SK-N-MC (cell line): ENCODE data around the gene ABI3BP.
"Not testable (repeated sequence)": the region's sequence is repeated elsewhere in the genome, so short reads cannot be mapped to it uniquely, and the experiment has no call there.

Source experiments
- DNase-seq: peaks from one replicate; pipeline ENCODE4 v3.0.0-alpha.2; 2011; ENCODE audit warnings: low read depth, low spot score
- H3K27ac ChIP-seq: fragments of 200-600 bp; sonication (generic); 2 replicates; pipeline ENCODE4 v1.5.1; 2016; ENCODE audit warnings: mixed run types
- H3K36me3 ChIP-seq: fragments of 200-600 bp; sonication (generic); 2 replicates; pipeline ENCODE4 v1.6.1; 2017; ENCODE audit warnings: antibody characterized with exemption, low read length, mixed read lengths; ENCODE audit not compliant: insufficient read depth
- H3K4me3 ChIP-seq: fragments of 200-600 bp; sonication (generic); 2 replicates; pipeline ENCODE4 v1.5.1; 2016
- H3K9ac ChIP-seq: fragments of 200-600 bp; sonication (generic); 2 replicates; pipeline ENCODE4 v1.8.0; 2017; ENCODE audit warnings: mixed run types, mixed read lengths; ENCODE audit not compliant: insufficient read length
- H3K9me3 ChIP-seq: fragments of 200-600 bp; sonication (generic); 2 replicates; pipeline ENCODE4 v1.6.1; 2017; ENCODE audit warnings: low read depth, mild to moderate bottlenecking, antibody characterized with exemption, low read length, moderate library complexity, mixed read lengths
- EZH2 ChIP-seq: fragments of 200-600 bp; sonication (generic); IDR thresholded peaks from one replicate; pipeline ENCODE4 v1.6.1; 2017; ENCODE audit warnings: antibody characterized with exemption
- FOXP2 ChIP-seq: optimal IDR thresholded peaks from 2 replicates; pipeline ENCODE3; 2011; ENCODE audit warnings: mild to moderate bottlenecking, moderate library complexity; ENCODE audit not compliant: insufficient read depth; ENCODE audit errors: extremely low read length, control extremely low read depth
- POLR2AphosphoS5 ChIP-seq: IDR thresholded peaks from 2 replicates; pipeline ENCODE4 v1.6.1; 2012; ENCODE audit warnings: mild to moderate bottlenecking, low read depth, low read length, borderline replicate concordance

Gene ABI3BP

DNA sequence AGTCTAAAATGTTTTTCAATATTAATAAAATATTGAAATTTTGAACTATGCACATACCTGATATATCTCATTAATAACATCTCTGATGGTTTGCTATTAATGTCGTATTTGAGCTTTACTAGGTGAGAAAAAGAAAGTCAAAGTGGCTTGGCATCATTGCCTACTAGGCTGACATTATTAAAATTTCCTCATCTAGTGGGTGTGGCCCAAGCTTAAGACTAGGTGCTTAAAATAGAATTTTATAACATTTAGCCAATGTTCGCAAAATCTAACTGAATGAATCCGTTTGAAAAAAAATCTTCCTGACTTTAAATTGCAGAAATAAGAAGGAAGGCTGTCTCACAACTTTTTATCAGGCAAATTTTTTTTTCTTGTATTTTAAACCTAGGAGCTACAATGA, 46.1 kb downstream of the ABI3BP start:
- no peaks in the 10 kb centered on the region for H3K36me3 ChIP-seq
- no peak overlapping the region for H3K4me3 ChIP-seq
- DNase-seq, result no peak
- H3K9ac ChIP-seq, result no peak overlapping the region
- no peak overlapping the region for H3K27ac ChIP-seq
- no peak for TF ChIP-seq POLR2AphosphoS5
- no peak for TF ChIP-seq EZH2
- H3K9me3 ChIP-seq, result no peaks in the 10 kb centered on the region

DNA sequence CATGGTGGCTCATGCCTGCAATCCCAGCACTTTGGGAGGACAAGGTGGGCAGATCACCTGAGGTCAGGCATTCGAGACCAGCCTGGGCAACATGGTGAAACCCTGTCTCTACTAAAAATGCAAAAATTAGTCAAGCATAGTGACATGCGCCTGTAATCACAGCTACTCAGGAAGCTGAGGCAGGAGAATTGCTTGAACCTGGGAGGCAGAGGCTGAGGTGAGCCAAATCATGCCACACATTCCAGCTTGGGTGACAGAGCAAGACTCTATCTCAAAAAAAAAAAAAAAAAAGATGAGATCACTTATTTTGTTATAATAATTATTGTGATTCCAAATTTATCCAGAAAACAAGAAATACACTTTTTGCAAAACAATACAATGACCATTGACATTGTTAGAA, 47.1 kb downstream of the ABI3BP start:
- H3K27ac ChIP-seq, H3K4me3 ChIP-seq, DNase-seq, H3K9ac ChIP-seq, H3K36me3 ChIP-seq, H3K9me3 ChIP-seq: not testable (repeated sequence)

DNA sequence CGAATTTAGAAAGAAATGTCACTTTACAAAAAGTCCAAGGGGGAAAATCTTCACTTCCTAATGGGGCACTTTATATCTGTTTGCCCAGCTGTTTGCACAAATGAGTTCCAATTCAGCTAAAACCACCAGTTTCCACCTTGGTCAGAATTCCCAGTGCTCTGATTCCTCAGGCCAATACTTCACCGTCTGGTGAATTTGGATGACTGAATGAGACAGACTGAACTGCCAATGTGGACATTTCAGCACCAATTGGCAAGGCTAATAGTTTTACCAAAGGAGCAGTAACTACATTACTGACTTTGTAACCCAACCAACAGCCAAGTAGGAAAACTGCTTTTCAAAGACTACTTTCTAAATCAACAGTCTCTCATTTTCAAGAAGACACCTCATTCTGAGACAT, 51.8 kb downstream of the ABI3BP start:
- H3K4me3 ChIP-seq, result no peak overlapping the region
- TF ChIP-seq FOXP2 (no peak), EZH2 (no peak), POLR2AphosphoS5 (no peak)
- H3K9ac ChIP-seq, result no peak overlapping the region
- no peaks in the 10 kb centered on the region for H3K9me3 ChIP-seq
- DNase-seq, result no peak
- no peaks in the 10 kb centered on the region for H3K36me3 ChIP-seq
- no peak overlapping the region for H3K27ac ChIP-seq

DNA sequence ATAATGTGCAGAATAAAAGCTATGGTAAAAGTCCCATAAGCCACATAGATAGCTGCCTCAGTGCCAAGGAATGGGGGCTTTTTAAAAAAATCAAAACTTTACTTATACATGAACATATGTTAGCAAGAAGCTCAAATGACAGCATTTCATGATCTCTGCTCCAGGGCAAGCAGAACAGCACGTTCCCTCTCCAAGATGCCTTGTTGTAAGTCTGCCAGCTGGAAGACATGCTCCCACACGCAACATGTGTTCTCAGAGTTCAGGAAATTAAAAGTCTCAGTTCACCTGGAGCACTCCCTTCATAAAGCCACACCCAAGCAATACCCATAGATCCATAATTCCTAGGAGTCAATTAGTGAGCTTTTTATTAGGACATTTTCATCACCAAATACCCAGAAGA, 52.2 kb downstream of the ABI3BP start:
- Histone ChIP-seq H3K4me3 (no peak overlapping the region), H3K9ac (no peak overlapping the region), H3K36me3 (no peaks in the 10 kb centered on the region), H3K9me3 (no peaks in the 10 kb centered on the region), H3K27ac (no peak overlapping the region)
- no peak for DNase-seq
- TF ChIP-seq POLR2AphosphoS5, result no peak
- TF ChIP-seq EZH2, result no peak
- TF ChIP-seq FOXP2, result no peak

DNA sequence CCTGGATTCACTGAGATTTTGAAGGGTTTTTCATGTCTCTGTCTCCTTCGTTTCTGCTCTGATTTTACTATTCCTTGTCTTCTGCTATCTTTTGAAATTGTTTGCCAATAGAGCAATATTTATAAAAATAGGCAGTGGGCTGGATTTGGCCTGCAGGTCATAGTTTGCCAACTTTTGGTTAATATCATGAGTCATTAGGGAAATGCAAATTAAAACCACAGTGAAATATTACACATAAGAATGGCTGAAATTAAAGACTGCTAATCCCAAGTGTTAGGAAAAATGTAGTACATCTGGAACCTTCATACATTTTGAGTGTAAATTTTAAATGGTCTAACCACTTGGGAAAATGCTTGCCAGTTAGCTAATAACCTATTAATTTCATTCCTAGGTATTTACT, 56.3 kb downstream of the ABI3BP start:
- Histone ChIP-seq H3K4me3 (no peak overlapping the region), H3K9me3 (no peaks in the 10 kb centered on the region)
- no peak for DNase-seq

DNA sequence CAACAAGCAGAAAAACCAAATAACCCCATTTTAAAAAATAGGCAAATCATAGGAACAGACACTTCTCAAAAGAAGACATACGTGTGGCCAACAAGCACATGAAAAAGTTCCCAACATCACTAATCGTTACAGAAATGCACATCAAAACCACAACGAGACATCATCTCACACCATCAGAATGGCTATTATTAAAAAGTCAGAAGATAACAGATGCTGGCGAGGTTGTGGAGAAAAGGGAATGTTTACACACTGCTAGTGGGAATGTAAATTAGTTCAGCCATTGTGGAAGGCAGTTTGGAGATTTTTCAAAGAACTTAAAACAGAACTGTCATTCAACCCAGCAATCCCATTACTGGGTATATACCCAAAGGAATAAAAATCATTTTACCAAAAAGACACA, 60.7 kb downstream of the ABI3BP start:
- DNase-seq, result no peak
- no peak overlapping the region for H3K9ac ChIP-seq
- no peak for TF ChIP-seq EZH2
- no peak for TF ChIP-seq POLR2AphosphoS5
- TF ChIP-seq FOXP2, result no peak

More for the DNA sequence above, 56.3 kb downstream of the ABI3BP start:
- H3K27ac ChIP-seq, result no peak overlapping the region
- no peak for TF ChIP-seq FOXP2
- no peak for TF ChIP-seq POLR2AphosphoS5
- no peak for TF ChIP-seq EZH2
- H3K36me3 ChIP-seq, result no peaks in the 10 kb centered on the region
- no peak overlapping the region for H3K9ac ChIP-seq

DNA sequence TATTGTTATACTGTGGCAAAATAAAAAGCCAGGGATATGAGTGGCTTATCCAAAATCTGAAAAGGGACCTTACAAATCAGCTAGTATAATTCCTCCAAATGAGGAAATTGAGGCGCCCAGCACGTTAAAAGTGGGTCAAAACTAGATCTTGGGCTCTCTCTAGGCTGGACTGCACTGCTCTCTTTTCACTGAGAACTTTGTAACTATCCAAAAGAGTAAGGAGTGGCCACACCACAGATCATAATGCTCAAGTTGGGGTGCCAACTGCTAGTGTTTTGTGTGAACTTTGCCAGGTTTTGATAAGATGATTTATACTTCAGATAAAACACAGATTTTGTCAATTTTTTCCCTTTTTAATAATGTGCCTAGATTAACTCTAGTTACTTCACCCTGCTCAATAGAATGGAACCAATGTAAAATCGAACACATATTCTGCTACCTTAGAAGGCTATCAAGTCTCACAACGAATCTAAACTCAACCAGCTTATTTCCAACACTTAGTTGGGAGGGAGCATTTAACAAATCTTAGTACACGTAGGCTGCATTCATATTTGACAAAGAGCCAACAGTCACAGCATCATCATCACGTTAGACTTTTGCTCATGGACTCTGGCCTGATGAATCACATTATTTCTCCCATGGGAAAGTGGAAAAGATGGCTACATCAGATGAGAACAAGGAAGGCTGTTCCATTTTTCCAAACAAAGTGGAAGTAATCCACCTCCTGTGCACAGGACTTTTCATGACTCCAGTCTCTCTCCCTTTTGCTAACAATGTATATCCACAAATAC, 64.4 kb downstream of the ABI3BP start:
- Histone ChIP-seq H3K36me3 (no peaks in the 10 kb centered on the region), H3K27ac (no peak overlapping the region), H3K9ac (no peak overlapping the region), H3K4me3 (no peak overlapping the region), H3K9me3 (no peaks in the 10 kb centered on the region)
- no peak for TF ChIP-seq EZH2
- TF ChIP-seq FOXP2, result no peak
- TF ChIP-seq POLR2AphosphoS5, result no peak
- DNase-seq, result no peak

More for the DNA sequence above, 60.7 kb downstream of the ABI3BP start:
- no peaks in the 10 kb centered on the region for H3K9me3 ChIP-seq
- no peaks in the 10 kb centered on the region for H3K36me3 ChIP-seq
- no peak overlapping the region for H3K27ac ChIP-seq
- no peak overlapping the region for H3K4me3 ChIP-seq

DNA sequence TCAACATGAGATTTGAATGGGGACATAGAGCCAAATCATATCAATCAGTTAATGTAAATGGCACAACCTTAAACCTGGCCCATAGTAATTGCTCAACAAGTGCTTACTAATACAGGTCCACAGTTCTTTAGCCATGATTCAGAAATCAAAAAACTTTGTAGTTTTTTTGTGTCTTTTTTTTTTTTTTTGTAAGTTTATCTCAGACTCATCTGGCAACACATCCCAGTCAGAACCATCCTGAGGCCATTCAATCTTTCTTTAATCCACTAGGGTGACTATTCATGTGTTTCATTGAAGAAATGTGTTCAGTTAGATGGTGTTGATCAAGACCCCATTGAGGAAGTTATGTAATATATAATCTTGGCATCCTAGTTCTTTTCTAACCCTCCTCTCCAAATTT, 65.4 kb downstream of the ABI3BP start:
- TF ChIP-seq FOXP2 (no peak), EZH2 (no peak)
- no peaks in the 10 kb centered on the region for H3K9me3 ChIP-seq
- H3K4me3 ChIP-seq, result no peak overlapping the region
- DNase-seq, result no peak
- H3K27ac ChIP-seq, result no peak overlapping the region
- H3K9ac ChIP-seq, result no peak overlapping the region
- H3K36me3 ChIP-seq, result no peaks in the 10 kb centered on the region

DNA sequence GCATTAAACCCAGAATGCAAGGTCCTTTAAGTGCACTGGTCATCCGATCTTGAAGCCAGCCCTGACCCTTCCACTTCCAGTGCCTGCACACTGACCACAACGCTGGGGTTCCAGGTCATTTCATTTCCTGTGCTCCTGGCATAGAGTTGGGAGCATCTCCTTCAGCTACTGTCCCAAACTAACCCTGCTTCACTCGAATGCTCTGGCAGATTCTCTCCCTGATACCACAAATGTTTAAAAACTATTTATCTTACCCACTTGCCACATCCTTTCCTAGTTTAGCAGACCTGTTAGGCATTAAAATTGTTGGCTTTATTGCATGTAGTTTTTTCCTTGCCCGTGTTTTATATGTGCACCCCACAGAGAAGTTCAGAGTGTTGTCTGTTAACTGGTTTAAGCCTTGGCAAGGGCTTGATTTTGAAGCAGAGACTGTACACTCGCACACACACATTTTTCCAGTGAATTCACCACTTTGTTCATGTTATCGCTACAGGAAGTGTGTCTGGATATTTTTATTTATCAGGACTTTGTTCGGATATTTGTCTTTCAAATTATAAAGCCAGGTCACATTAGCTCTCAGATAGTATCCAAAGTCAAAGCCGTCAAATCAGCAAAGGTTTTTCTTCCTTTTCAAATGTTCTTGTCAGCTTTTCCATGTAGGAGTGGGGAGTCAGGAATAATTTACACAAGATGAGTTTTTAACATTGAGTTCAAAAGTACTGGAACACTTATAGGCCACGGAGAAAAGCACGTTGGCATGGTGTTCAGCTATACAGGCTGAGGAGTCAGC, 77.3 kb downstream of the ABI3BP start:
- H3K36me3 ChIP-seq, result no peaks in the 10 kb centered on the region
- peak overlapping the region; percentile 65; the same call in 1 of the 2 replicates for H3K27ac ChIP-seq
- H3K9me3 ChIP-seq, result no peaks in the 10 kb centered on the region
- H3K4me3 ChIP-seq, result peak overlapping the region; percentile 56
- no peak for TF ChIP-seq EZH2
- no peak for TF ChIP-seq FOXP2
- TF ChIP-seq POLR2AphosphoS5, result no peak
- H3K9ac ChIP-seq, result peak overlapping the region; percentile 26
- no peak for DNase-seq
